Activated CD4-positive, alpha-beta T cell treated with anti-CD3 and anti-CD28 coated beads, Interleukin-2, amount 10 ng/mL, durations not matched to agents 7 days and 5 days (primary cell): ENCODE measurements around the gene PPP4R2. TPM values are rescaled to one million over a fixed set of nuclear protein-coding genes. Genes with fewer than 3 reads are reported as not detected.

ENCODE experiments used
- CTCF ChIA-PET: fragments of 350-600 bp; sonication (Branson Sonifier 250); formaldehyde crosslinking; loops from one replicate; lab custom pipeline; 2021; ENCODE audit warnings: antibody characterized with exemption; lab: Charles Lee
- POLR2A ChIA-PET: fragments of 350-600 bp; sonication (Branson Sonifier 250); formaldehyde crosslinking; loops from one replicate; lab custom pipeline; 2021; ENCODE audit warnings: antibody characterized with exemption; lab: Charles Lee
- DNase-seq: peaks from one replicate; pipeline ENCODE4 v3.0.0-alpha.2; 2020
- H3K27ac Mint-ChIP-seq: one replicate; pipeline ENCODE4 v1.8.0; 2021; ENCODE audit warnings: mild to moderate bottlenecking, moderate library complexity, mixed read lengths
- H3K27me3 Mint-ChIP-seq: one replicate; pipeline ENCODE4 v1.8.0; 2021; ENCODE audit warnings: mixed read lengths
- H3K36me3 Mint-ChIP-seq: one replicate; pipeline ENCODE4 v1.8.0; 2021; ENCODE audit warnings: low read depth, mixed read lengths
- H3K4me1 Mint-ChIP-seq: one replicate; pipeline ENCODE4 v1.8.0; 2021; ENCODE audit warnings: mixed read lengths
- H3K4me3 Mint-ChIP-seq: one replicate; pipeline ENCODE4 v1.8.0; 2021; ENCODE audit warnings: mild to moderate bottlenecking, moderate library complexity, mixed read lengths
- H3K9me3 Mint-ChIP-seq: one replicate; pipeline ENCODE4 v1.8.0; 2021; ENCODE audit warnings: mixed read lengths
- total RNA-seq, 2 experiments: library from RNA; stranded (reverse); gene quantifications; one replicate each; pipeline ENCODE4 v1.2.3, GENCODE V29; 2021

Gene PPP4R2
- total RNA-seq, 2 experiments from 2014 or later: 76.9 to 86.6 TPM

GRCh38 chr3:73009750-73010149 lies 13.1 kb downstream of the PPP4R2 start:
- H3K27me3 Mint-ChIP-seq: no peaks in the 10 kb centered on the region

GRCh38 chr3:73010158-73010557 lies 13.5 kb downstream of the PPP4R2 start:
- no peak overlapping the region for H3K27ac Mint-ChIP-seq
- H3K9me3 Mint-ChIP-seq: no peaks in the 10 kb centered on the region
- H3K4me3 Mint-ChIP-seq: no peak overlapping the region
- ChIA-PET POLR2A (no interaction called here), CTCF (interaction anchor here (1.4 to 2.2 kb wide), 2 partner anchors 15 to 46 kb away, joined by 4 to 7 read pairs; no protein-coding TSS in a partner anchor)
- no peak for DNase-seq
- peaks cover 47% of the 10 kb centered on the region for H3K4me1 Mint-ChIP-seq
- H3K36me3 Mint-ChIP-seq: peaks cover 60% of the 10 kb centered on the region
- H3K27me3 Mint-ChIP-seq: no peaks in the 10 kb centered on the region

More at GRCh38 chr3:73009750-73010149, 13.1 kb downstream of the PPP4R2 start:
- H3K36me3 Mint-ChIP-seq: peaks cover 61% of the 10 kb centered on the region
- no peak overlapping the region for H3K27ac Mint-ChIP-seq
- ChIA-PET CTCF (interaction anchor here (0.6 to 2.2 kb wide), 3 partner anchors 16 to 47 kb away, joined by 3 to 7 read pairs (median 4); no protein-coding TSS in a partner anchor), POLR2A (no interaction called here)
- H3K4me1 Mint-ChIP-seq: peaks cover 47% of the 10 kb centered on the region
- no peak for DNase-seq
- no peaks in the 10 kb centered on the region for H3K9me3 Mint-ChIP-seq
- H3K4me3 Mint-ChIP-seq: no peak overlapping the region

- Mint-ChIP-seq H3K4me1 (peaks cover 27% of the 10 kb centered on the region), H3K4me3 (no peak overlapping the region), H3K27me3 (no peaks in the 10 kb centered on the region), H3K9me3 (no peaks in the 10 kb centered on the region), H3K36me3 (peaks cover 22% of the 10 kb centered on the region), H3K27ac (no peak overlapping the region)
- ChIA-PET CTCF (no interaction called here), POLR2A (no interaction called here)
- DNase-seq: no peak
Measured at GRCh38 chr3:73018298-73018697, 21.7 kb downstream of the PPP4R2 start.

GRCh38 chr3:73018790-73019441 lies 22.3 kb downstream of the PPP4R2 start:
- H3K4me3 Mint-ChIP-seq: no peak overlapping the region
- H3K27me3 Mint-ChIP-seq: no peaks in the 10 kb centered on the region
- no peak overlapping the region for H3K27ac Mint-ChIP-seq
- DNase-seq: no peak
- POLR2A ChIA-PET: no interaction called here
- CTCF ChIA-PET: no interaction called here
- peaks cover 21% of the 10 kb centered on the region for H3K36me3 Mint-ChIP-seq
- peaks cover 26% of the 10 kb centered on the region for H3K4me1 Mint-ChIP-seq
- no peaks in the 10 kb centered on the region for H3K9me3 Mint-ChIP-seq

GRCh38 chr3:73021301-73021835 lies 24.8 kb downstream of the PPP4R2 start:
- Mint-ChIP-seq H3K27me3 (no peaks in the 10 kb centered on the region), H3K9me3 (no peaks in the 10 kb centered on the region), H3K4me3 (no peak overlapping the region), H3K27ac (no peak overlapping the region), H3K4me1 (peaks cover 35% of the 10 kb centered on the region), H3K36me3 (peaks cover 12% of the 10 kb centered on the region)
- ChIA-PET POLR2A (no interaction called here), CTCF (interaction anchor here (0.6 to 1.9 kb wide), 4 partner anchors 13 to 1987 kb away, joined by 3 to 6 read pairs (median 3); no protein-coding TSS in a partner anchor)
- DNase-seq: no peak

- DNase-seq: no peak
- no peak overlapping the region for H3K27ac Mint-ChIP-seq
- peaks cover 24% of the 10 kb centered on the region for H3K36me3 Mint-ChIP-seq
- ChIA-PET POLR2A (no interaction called here), CTCF (interaction anchor here (1.5 to 2.0 kb wide), 3 partner anchors 8 to 15 kb away, joined by 5 to 14 read pairs (median 7); no protein-coding TSS in a partner anchor)
- H3K9me3 Mint-ChIP-seq: no peaks in the 10 kb centered on the region
- no peak overlapping the region for H3K4me3 Mint-ChIP-seq
- no peaks in the 10 kb centered on the region for H3K27me3 Mint-ChIP-seq
- peaks cover 43% of the 10 kb centered on the region for H3K4me1 Mint-ChIP-seq
Measured at GRCh38 chr3:73024836-73025235, 28.2 kb downstream of the PPP4R2 start.

DNA sequence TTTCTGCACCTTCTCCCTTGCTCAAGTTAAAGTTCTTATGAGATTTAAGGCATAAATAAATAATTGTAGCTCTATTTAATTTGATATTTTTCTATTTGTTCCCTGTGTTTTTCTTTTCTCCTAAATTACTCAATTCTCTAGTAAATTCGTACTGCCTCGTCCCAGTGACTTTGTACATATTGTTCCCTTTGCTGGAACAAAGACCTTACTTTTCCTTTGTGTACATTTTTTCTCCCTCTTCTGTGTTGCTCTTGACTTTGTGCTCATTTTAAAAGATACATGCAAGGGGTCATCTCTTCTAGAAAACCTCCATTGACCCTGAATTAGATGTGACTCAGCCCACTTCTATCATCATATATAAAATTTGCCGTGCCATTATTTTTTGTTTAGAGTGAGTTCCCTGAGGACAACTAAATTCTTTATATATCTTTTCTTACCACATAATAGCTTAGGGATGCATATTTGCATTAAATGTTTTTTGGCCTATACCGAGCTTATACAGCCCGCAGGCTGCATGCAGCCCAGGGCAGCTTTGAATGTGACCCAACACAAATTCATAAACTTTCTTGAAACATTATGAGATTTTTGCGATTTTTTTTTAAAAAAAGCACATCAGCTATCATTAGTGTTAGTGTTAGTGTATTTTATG lies 29.6 kb downstream of the PPP4R2 start:
- Mint-ChIP-seq H3K9me3 (no peaks in the 10 kb centered on the region), H3K27ac (no peak overlapping the region), H3K36me3 (peaks cover 27% of the 10 kb centered on the region), H3K4me1 (peaks cover 40% of the 10 kb centered on the region), H3K4me3 (no peak overlapping the region), H3K27me3 (no peaks in the 10 kb centered on the region)
- CTCF ChIA-PET: interaction anchor here (1.5 to 2.0 kb wide), 3 partner anchors 8 to 16 kb away, joined by 5 to 14 read pairs (median 7); no protein-coding TSS in a partner anchor
- no peak for DNase-seq
- POLR2A ChIA-PET: no interaction called here

- POLR2A ChIA-PET: interaction anchor here (0.7 kb wide), 1 partner anchor 1346 kb away, joined by 3 read pairs; no protein-coding TSS in a partner anchor
- H3K4me3 Mint-ChIP-seq: no peak overlapping the region
Measured at GRCh38 chr3:73026760-73027113, 30.1 kb downstream of the PPP4R2 start.

DNA sequence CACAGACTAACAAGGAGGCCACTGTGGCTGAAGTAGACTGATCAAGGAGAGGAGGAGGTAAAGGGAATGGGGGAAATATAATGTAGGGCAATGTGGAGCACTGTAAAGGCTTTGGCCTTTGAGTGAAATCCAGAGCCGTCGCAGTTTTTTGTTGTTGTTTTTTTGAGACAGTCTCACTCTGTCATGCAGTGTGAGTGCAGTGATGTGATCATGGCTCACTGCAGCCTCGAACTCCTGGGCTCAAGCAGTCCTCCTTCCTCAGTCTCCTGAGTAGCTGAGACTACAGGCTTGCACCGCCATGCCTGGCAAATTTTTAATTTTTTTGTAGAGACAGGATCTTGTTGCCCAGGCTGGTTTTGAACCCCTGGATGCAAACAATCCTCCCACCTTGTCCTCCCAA lies 32.2 kb downstream of the PPP4R2 start:
- Mint-ChIP-seq H3K4me3 (no peak overlapping the region), H3K27ac (peak overlapping the region; percentile 48), H3K9me3 (no peaks in the 10 kb centered on the region), H3K27me3 (no peaks in the 10 kb centered on the region), H3K36me3 (peaks cover 35% of the 10 kb centered on the region), H3K4me1 (peaks cover 45% of the 10 kb centered on the region)
- ChIA-PET POLR2A (interaction anchor here (0.8 kb wide), 1 partner anchor 28 kb away, joined by 3 read pairs; no protein-coding TSS in a partner anchor), CTCF (interaction anchor here (0.6 kb wide), 1 partner anchor 85 kb away, joined by 5 read pairs; no protein-coding TSS in a partner anchor)
- DNase-seq: no peak

More at GRCh38 chr3:73026760-73027113, 30.1 kb downstream of the PPP4R2 start:
- no peaks in the 10 kb centered on the region for H3K27me3 Mint-ChIP-seq
- H3K4me1 Mint-ChIP-seq: peaks cover 40% of the 10 kb centered on the region
- H3K36me3 Mint-ChIP-seq: peaks cover 27% of the 10 kb centered on the region
- H3K9me3 Mint-ChIP-seq: no peaks in the 10 kb centered on the region
- no peak overlapping the region for H3K27ac Mint-ChIP-seq
- no peak for DNase-seq
- CTCF ChIA-PET: interaction anchor here (0.6 kb wide), 1 partner anchor 12 kb away, joined by 3 read pairs; no protein-coding TSS in a partner anchor

- Mint-ChIP-seq H3K9me3 (no peaks in the 10 kb centered on the region), H3K4me1 (peaks cover 48% of the 10 kb centered on the region), H3K36me3 (peaks cover 35% of the 10 kb centered on the region), H3K4me3 (no peak overlapping the region), H3K27me3 (no peaks in the 10 kb centered on the region), H3K27ac (no peak overlapping the region)
- CTCF ChIA-PET: no interaction called here
- no peak for DNase-seq
- POLR2A ChIA-PET: interaction anchor here (0.8 kb wide), 1 partner anchor 29 kb away, joined by 3 read pairs; no protein-coding TSS in a partner anchor
Measured at GRCh38 chr3:73029321-73029796, 32.7 kb downstream of the PPP4R2 start.

- Mint-ChIP-seq H3K27ac (no peak overlapping the region), H3K27me3 (no peaks in the 10 kb centered on the region), H3K9me3 (no peaks in the 10 kb centered on the region), H3K4me1 (peaks cover 52% of the 10 kb centered on the region), H3K36me3 (peaks cover 39% of the 10 kb centered on the region), H3K4me3 (no peak overlapping the region)
- CTCF ChIA-PET: no interaction called here
- POLR2A ChIA-PET: no interaction called here
- no peak for DNase-seq
Measured at GRCh38 chr3:73030073-73030597, 33.5 kb downstream of the PPP4R2 start.

DNA sequence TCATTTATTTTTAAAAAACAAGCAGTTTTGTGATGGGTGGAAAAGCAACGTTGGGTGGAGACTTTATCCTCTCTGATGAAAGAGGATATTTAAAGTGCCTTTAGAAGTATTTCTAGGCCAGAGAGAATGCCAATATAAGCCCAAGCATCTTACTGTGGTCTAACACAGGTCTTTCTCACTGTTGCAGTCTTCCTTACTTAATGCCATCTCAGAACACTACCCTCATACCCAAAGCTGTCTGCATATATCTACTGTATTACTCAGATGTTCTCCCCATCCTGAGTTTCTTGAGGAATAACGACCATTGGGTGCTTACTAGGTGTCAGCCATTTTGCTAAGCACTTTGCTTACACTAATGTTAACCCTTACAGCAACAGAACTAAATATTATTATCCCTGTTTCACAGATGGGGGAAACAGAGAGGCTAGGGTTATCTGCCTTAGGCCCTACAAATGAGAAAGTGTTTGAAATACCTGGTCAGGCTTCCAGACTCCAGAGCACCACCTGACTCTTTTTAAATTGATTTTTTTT lies 35.0 kb downstream of the PPP4R2 start:
- H3K27ac Mint-ChIP-seq: no peak overlapping the region
- no peak overlapping the region for H3K4me3 Mint-ChIP-seq
- no peaks in the 10 kb centered on the region for H3K9me3 Mint-ChIP-seq
- ChIA-PET POLR2A (no interaction called here), CTCF (interaction anchor here (0.6 to 1.0 kb wide), 2 partner anchors 18 to 41 kb away, joined by 3 to 4 read pairs; no protein-coding TSS in a partner anchor)
- peaks cover 51% of the 10 kb centered on the region for H3K4me1 Mint-ChIP-seq
- no peak for DNase-seq
- no peaks in the 10 kb centered on the region for H3K27me3 Mint-ChIP-seq
- H3K36me3 Mint-ChIP-seq: peaks cover 38% of the 10 kb centered on the region
